ENCODE results near the gene DNM3. TPM values are rescaled to one million over a fixed set of nuclear protein-coding genes. Genes with fewer than 3 reads are reported as not detected.

Gene DNM3
- total and polyA plus RNA-seq, 2 of the 8 experiments (the other 6 are each of a cell fraction or from before 2014, with no cell fraction given), result 2.0 to 8.5 TPM

DNA sequence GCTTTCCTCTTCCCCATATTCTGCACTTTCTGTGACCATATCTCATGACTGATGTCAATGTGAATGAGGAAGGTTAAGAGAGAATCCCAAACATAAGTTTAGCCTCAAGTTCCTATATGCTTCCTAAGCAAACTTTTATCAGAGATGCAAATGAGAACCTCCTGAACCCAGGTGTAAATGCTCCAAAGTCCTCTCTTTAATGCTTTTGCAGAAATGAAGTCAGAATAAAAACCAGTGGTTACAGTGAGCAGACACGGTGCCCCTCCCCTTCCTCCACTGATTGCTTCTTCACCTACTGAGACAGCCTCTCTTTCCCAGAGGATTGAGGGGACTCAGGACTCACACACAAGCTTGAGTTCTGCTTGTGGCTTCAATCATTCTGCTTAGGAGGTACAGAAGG lies 614.2 kb downstream of the DNM3 start:
- no peak overlapping the region for H4K8ac ChIP-seq (ENCODE audit: extremely low read depth, insufficient read depth, low read length)
- CTCF ChIA-PET (ENCODE audit: partially characterized antibody), result interaction anchor here (0.8 to 1.0 kb wide), 3 partner anchors 271 to 799 kb away, joined by 3 read pairs; no protein-coding TSS in a partner anchor
- no peaks in the 10 kb centered on the region for H3K23me2 ChIP-seq (ENCODE audit: low read depth, low read length)
- no peak overlapping the region for H2BK15ac ChIP-seq (ENCODE audit: low read length)
- no peak overlapping the region for H3K56ac ChIP-seq (replicated peaks; ENCODE audit: insufficient read length, low read depth, low read length)
- DNase-seq (ENCODE audit: low read depth in 1 of 2, low spot score in 2 of 2) (no peak), FAIRE-seq (no peak)
- no peak overlapping the region for H2AK5ac ChIP-seq (ENCODE audit: low read depth, low read length)
- no peak overlapping the region for H3K4me2 ChIP-seq (ENCODE audit: insufficient read depth in 1 of 2, low read depth in 2 of 2, low read length in 2 of 2)
- POLR2A ChIA-PET (ENCODE audit: partially characterized antibody), result no interaction called here
- H3K4ac ChIP-seq (replicated peaks; ENCODE audit: insufficient read length, low read depth, low read length), result no peak overlapping the region
- H3K9ac ChIP-seq (replicated peaks in 1 of 4; ENCODE audit: extremely low read depth in 1 of 4, low read depth in 3 of 4, low read length in 3 of 4), result no peak overlapping the region
- no peak overlapping the region for H2BK120ac ChIP-seq (replicated peaks; ENCODE audit: low read depth, low read length)
- no peak overlapping the region for H2BK20ac ChIP-seq (ENCODE audit: low read length)
- no peaks in the 10 kb centered on the region for H3K4me1 ChIP-seq (replicated peaks in 1 of 4; ENCODE audit: control insufficient read depth in 3 of 4, insufficient read depth in 4 of 4, low read length in 3 of 4)
- H4K91ac ChIP-seq (replicated peaks; ENCODE audit: insufficient read length, low read length), result no peak overlapping the region
- no peaks in the 10 kb centered on the region for H3K79me1 ChIP-seq (ENCODE audit: low read depth, low read length)
- no peak overlapping the region for H3K4me3 ChIP-seq (ENCODE audit: extremely low read depth in 1 of 4, insufficient read depth in 2 of 4, low read depth in 3 of 4, low read length in 4 of 4)
- H3K27me3 ChIP-seq (replicated peaks in 1 of 4; ENCODE audit: control insufficient read depth in 3 of 4, extremely low read depth in 1 of 4, insufficient read depth in 3 of 4, low read length in 3 of 4), result peaks cover 0 to 2% (median 0%) of the 10 kb centered on the region in 4 experiments; a peak in 1 of 7 replicates
- H4K20me1 ChIP-seq (replicated peaks in 1 of 2; ENCODE audit: control insufficient read depth in 1 of 2, insufficient read depth in 2 of 2, low read length in 2 of 2), result no peaks in the 10 kb centered on the region
- no peaks in the 10 kb centered on the region for H3K9me3 ChIP-seq (ENCODE audit: insufficient read depth in 2 of 2, low read depth in 1 of 2, low read length in 1 of 2)
- TF ChIP-seq TCF12 (IDR thresholded peaks at IDR 0.05; ENCODE audit: low read depth, low read length), result no peak
- TF ChIP-seq GABPA (IDR thresholded peaks at IDR 0.05; ENCODE audit: borderline replicate concordance, insufficient read depth, low read length), result no peak
- no peak for TF ChIP-seq TAF7 (optimal IDR thresholded peaks at IDR 0.05; ENCODE audit: borderline replicate concordance, low read depth, low read length)
- TF ChIP-seq BRCA1 (IDR thresholded peaks at IDR 0.05; ENCODE audit: low read depth, low read length), result no peak
- no peak for TF ChIP-seq NANOG (IDR thresholded peaks at IDR 0.05; ENCODE audit: insufficient read depth, low read depth, low read length, poor library complexity, severe bottlenecking)
- TF ChIP-seq SIRT6 (IDR thresholded peaks at IDR 0.05; ENCODE audit: low read length), result no peak
- no peak overlapping the region for H2AFZ ChIP-seq (ENCODE audit: low read length)
- no peak overlapping the region for H3K18ac ChIP-seq (ENCODE audit: extremely low read depth, low read length)
- H3K36me3 ChIP-seq (ENCODE audit: control insufficient read depth in 2 of 4, insufficient read depth in 4 of 4, low read length in 3 of 4), result no peaks in the 10 kb centered on the region
- no peak overlapping the region for H4K5ac ChIP-seq (ENCODE audit: insufficient read length, low read depth, low read length)
- no peak overlapping the region for H3K23ac ChIP-seq (ENCODE audit: insufficient read length)
- H3K79me2 ChIP-seq (ENCODE audit: control insufficient read depth in 1 of 2, insufficient read depth in 2 of 2, low read length in 2 of 2), result no peaks in the 10 kb centered on the region
- H3K27ac ChIP-seq (ENCODE audit: low read depth, low read length), result no peak overlapping the region
- no peak overlapping the region for H3K14ac ChIP-seq (ENCODE audit: insufficient read length)
- H2BK5ac ChIP-seq (ENCODE audit: low read depth, low read length), result no peak overlapping the region
- 92% methylated on average over 1 of the region's 1 CpG; no CpG with 5 or more reads in 1 of the 2 experiments for WGBS, 2 experiments (ENCODE audit: extremely low coverage in 1 of 2, insufficient coverage in 1 of 2, insufficient read length in 1 of 2, insufficient replicate concordance in 2 of 2, low coverage in 1 of 2, low lambda C conversion rate in 2 of 2, missing lambda C conversion rate in 1 of 2)
- no peak overlapping the region for H2BK12ac ChIP-seq (ENCODE audit: low read depth, low read length)

Data from H1 (cell line).